Gastroesophageal sphincter (tissue), 3 donors: ENCODE results near the gene SLC25A47.

Experiments
- EP300 ChIP-seq: sonication (generic); formaldehyde crosslinking; IDR thresholded peaks from one replicate; pipeline ENCODE4 v1.6.1; 2017; ENCODE audit warnings: antibody characterized with exemption, mild to moderate bottlenecking
- POLR2A ChIP-seq, 2 donors: fragments of 450-650 bp; IDR thresholded peaks; one replicate each; pipeline ENCODE4 v1.6.1; 2017; ENCODE audit warnings: antibody characterized with exemption in 2 of 2, mild to moderate bottlenecking in 2 of 2, moderate library complexity in 1 of 2
- POLR2AphosphoS5 ChIP-seq: sonication (generic); formaldehyde crosslinking; IDR thresholded peaks from one replicate; pipeline ENCODE4 v1.6.1; 2017; ENCODE audit warnings: antibody characterized with exemption
- TF ChIP-seq, protein P1 (sequence below), 4 experiments: fragments of 200-600 bp in 2 of 4; fragments of 450-650 bp in 2 of 4; sonication (generic) in 1 of 4; IDR thresholded peaks; one replicate each; pipeline ENCODE4 v1.5.1; 2017 to 2019; ENCODE audit warnings: antibody characterized with exemption in 4 of 4, mild to moderate bottlenecking in 2 of 4, moderate library complexity in 2 of 4

DNA sequence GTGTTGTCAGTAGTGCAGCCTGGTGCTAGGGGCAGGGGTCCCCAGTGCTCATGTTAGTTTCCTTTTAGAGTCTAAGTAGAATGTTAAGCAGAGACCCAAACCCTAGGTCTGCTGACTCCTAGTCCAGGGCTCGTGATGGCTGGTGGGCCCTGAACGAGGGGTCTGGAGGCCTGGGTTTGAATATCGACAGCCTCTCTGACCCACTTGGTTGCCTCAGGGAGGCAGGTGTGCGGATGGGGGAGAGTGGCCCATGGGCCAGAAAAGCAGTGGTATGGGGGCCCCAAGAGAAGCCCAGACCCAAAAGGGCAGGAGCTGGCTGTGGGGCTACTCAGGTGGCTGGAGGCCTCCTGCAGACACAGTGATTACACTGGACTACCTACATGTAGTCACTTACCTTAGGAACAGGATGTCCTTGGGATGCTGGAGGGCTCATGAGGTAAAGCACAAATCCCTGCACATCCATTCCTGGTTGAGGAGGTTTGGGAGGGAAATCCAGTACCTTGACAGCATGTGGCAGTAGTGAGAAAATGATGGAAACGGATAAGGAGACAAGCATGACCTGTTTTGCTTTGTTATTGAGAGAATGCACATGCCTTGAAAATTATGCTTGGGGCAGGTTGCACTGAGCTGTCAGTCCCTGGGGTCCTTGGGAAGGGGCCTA lies 15.2 kb upstream of the SLC25A47 start:
- no peak for TF ChIP-seq POLR2AphosphoS5
- TF ChIP-seq POLR2A (IDR thresholded peaks at IDR 0.05) = no peak
- TF ChIP-seq, protein P1, sequence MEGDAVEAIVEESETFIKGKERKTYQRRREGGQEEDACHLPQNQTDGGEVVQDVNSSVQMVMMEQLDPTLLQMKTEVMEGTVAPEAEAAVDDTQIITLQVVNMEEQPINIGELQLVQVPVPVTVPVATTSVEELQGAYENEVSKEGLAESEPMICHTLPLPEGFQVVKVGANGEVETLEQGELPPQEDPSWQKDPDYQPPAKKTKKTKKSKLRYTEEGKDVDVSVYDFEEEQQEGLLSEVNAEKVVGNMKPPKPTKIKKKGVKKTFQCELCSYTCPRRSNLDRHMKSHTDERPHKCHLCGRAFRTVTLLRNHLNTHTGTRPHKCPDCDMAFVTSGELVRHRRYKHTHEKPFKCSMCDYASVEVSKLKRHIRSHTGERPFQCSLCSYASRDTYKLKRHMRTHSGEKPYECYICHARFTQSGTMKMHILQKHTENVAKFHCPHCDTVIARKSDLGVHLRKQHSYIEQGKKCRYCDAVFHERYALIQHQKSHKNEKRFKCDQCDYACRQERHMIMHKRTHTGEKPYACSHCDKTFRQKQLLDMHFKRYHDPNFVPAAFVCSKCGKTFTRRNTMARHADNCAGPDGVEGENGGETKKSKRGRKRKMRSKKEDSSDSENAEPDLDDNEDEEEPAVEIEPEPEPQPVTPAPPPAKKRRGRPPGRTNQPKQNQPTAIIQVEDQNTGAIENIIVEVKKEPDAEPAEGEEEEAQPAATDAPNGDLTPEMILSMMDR (IDR thresholded peaks at IDR 0.05) = no peak
- no peak for TF ChIP-seq EP300
